ENCODE results near the gene HOXC10. TPM values are rescaled to one million over a fixed set of nuclear protein-coding genes. Genes with fewer than 3 reads are reported as not detected.

HOXC10 gene
- total RNA-seq, 2 donors from 2014 or later, result not detected

DNA sequence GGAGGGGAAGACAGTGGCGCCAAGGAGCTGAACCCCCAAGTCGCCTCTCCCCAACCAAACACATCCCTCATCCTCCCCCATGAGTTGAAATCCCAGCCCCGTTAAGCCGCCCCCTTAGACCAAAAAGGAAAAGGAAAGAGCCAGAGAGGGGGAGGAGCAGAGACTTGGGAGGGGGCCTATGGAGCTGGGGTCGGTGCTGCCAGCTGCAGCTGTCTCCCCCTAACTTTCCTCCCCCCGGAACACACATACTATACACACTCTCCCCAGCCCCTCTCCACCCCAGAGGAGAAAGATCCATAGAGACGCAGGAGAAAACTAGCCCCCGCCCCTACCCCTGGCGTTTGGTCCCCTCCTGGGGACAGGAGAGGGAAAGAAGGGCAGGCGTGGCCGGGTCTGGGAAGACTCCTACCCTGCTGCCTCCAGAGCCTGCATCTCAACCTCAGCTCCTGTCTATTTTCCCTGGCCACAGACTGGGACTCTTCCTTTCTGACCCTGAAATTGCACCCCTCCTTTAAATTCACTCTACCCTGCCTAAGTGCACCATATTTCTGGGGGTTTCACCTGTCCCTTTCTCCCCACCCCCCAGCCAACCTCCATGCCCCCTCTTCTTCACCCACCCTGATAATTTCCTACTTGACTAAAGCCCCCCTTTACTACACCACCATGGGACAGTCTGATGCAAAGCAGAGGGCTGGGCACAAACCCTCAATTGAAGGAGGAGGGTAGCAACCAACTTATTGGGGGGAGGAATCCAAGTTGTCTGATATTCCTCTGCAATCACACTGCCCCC lies 13.4 kb downstream of the HOXC10 start:
- H3K9me3 ChIP-seq (ENCODE audit: control insufficient read depth, low read length), result no peaks in the 10 kb centered on the region
- 27% methylated on average over 8 of the region's 11 CpGs; no CpG with 5 or more reads in 1 of the 2 experiments for WGBS, 2 experiments (ENCODE audit: insufficient coverage in 1 of 2, insufficient read length in 1 of 2)
- H3K9me3 Mint-ChIP-seq, result peaks cover 2% of the 10 kb centered on the region
- H3K4me1 ChIP-seq (ENCODE audit: control insufficient read depth, insufficient read depth, low read length), result no peaks in the 10 kb centered on the region
- no peaks in the 10 kb centered on the region for H3K36me3 Mint-ChIP-seq (ENCODE audit: low read depth)
- H3K9ac ChIP-seq (ENCODE audit: extremely low read depth, low read length, poor library complexity, severe bottlenecking), result no peak overlapping the region
- no peak overlapping the region for H3K4me3 Mint-ChIP-seq
- H3K27ac Mint-ChIP-seq, result no peak overlapping the region
- H3K27me3 Mint-ChIP-seq (ENCODE audit: insufficient read depth), result peaks cover 100% of the 10 kb centered on the region
- no peak overlapping the region for H3K4me3 ChIP-seq (ENCODE audit: low read length)
- no peaks in the 10 kb centered on the region for H3K36me3 ChIP-seq (ENCODE audit: control insufficient read depth, insufficient read depth, low read length)
- peaks cover 3% of the 10 kb centered on the region for H3K4me1 Mint-ChIP-seq
- H3K27me3 ChIP-seq (ENCODE audit: control insufficient read depth, insufficient read depth, low read length, poor library complexity, severe bottlenecking), result peaks cover 100% of the 10 kb centered on the region
- DNase-seq, result no peak
- H3K27ac ChIP-seq (ENCODE audit: low read depth, low read length), result no peak overlapping the region
- TF ChIP-seq, protein P1, sequence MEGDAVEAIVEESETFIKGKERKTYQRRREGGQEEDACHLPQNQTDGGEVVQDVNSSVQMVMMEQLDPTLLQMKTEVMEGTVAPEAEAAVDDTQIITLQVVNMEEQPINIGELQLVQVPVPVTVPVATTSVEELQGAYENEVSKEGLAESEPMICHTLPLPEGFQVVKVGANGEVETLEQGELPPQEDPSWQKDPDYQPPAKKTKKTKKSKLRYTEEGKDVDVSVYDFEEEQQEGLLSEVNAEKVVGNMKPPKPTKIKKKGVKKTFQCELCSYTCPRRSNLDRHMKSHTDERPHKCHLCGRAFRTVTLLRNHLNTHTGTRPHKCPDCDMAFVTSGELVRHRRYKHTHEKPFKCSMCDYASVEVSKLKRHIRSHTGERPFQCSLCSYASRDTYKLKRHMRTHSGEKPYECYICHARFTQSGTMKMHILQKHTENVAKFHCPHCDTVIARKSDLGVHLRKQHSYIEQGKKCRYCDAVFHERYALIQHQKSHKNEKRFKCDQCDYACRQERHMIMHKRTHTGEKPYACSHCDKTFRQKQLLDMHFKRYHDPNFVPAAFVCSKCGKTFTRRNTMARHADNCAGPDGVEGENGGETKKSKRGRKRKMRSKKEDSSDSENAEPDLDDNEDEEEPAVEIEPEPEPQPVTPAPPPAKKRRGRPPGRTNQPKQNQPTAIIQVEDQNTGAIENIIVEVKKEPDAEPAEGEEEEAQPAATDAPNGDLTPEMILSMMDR (conservative IDR thresholded peaks at IDR 0.05), result no peak

DNA sequence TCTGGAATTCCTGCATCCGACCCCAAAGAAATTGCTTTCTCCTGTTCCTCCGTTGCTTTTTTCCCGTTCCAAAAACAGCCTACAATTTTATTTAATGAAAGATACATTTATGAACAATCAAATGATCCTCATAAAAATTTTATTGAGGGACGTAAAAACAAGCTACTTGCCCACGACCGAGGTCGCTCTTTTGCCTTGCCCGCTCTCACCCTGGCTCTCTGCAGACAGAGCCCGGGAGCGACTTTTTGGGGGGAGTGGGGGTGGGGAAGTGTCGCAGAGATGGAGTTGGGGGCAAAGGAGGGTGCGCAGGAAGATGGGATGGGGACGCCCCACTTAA lies 13.9 kb downstream of the HOXC10 start:
- peaks cover 100% of the 10 kb centered on the region for H3K27me3 ChIP-seq (ENCODE audit: control insufficient read depth, insufficient read depth, low read length, poor library complexity, severe bottlenecking)
- H3K27me3 Mint-ChIP-seq (ENCODE audit: insufficient read depth), result peaks cover 100% of the 10 kb centered on the region

DNA sequence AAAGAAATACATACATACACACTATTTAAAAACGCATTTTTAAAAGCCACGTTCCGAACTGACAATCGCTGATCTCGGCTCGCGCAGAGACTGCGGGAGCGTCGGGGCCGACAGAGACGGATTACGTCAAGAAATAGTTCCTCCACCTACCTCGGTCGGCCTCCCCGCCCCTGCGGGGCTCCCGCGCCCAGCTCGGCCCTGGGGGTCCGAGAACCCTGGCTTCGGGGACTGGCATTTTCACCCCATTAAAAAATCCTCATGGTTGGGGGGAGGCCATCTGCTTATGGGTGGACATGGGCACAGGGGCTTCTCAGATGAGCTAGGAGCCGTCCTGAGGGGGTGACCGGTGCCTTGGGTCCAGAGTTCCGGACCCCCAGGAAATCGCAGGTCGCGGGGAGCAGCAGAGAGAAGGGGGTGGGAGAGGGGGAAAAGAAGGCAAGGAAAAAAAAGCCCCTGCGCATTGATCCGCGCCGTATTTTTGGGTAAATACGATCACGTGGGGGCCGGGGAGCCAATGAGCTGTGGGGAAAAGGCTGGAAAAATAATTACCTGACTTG lies 14.7 kb downstream of the HOXC10 start:
- Histone ChIP-seq H3K9me3 (ENCODE audit: control insufficient read depth, low read length) (no peaks in the 10 kb centered on the region), H3K27me3 (ENCODE audit: control insufficient read depth, insufficient read depth, low read length, poor library complexity, severe bottlenecking) (peaks cover 100% of the 10 kb centered on the region), H3K27ac (ENCODE audit: low read depth, low read length) (no peak overlapping the region), H3K9ac (ENCODE audit: extremely low read depth, low read length, poor library complexity, severe bottlenecking) (no peak overlapping the region), H3K36me3 (ENCODE audit: control insufficient read depth, insufficient read depth, low read length) (no peaks in the 10 kb centered on the region), H3K4me3 (ENCODE audit: low read length) (no peak overlapping the region), H3K4me1 (ENCODE audit: control insufficient read depth, insufficient read depth, low read length) (no peaks in the 10 kb centered on the region)
- Mint-ChIP-seq H3K4me3 (peak overlapping the region; percentile 41), H3K27ac (no peak overlapping the region), H3K36me3 (ENCODE audit: low read depth) (no peaks in the 10 kb centered on the region), H3K9me3 (peaks cover 2% of the 10 kb centered on the region), H3K27me3 (ENCODE audit: insufficient read depth) (peaks cover 100% of the 10 kb centered on the region), H3K4me1 (peaks cover 3% of the 10 kb centered on the region)
- peak; percentile 67 for DNase-seq
- TF ChIP-seq, protein P1 (conservative IDR thresholded peaks at IDR 0.05), result no peak
- 10 to 14% methylated on average over 12 to 35 of the region's 35 CpGs for WGBS, 2 experiments (ENCODE audit: insufficient coverage in 1 of 2, insufficient read length in 1 of 2)

More for the DNA sequence above, 13.9 kb downstream of the HOXC10 start:
- Mint-ChIP-seq H3K9me3 (peaks cover 2% of the 10 kb centered on the region), H3K27ac (no peak overlapping the region), H3K36me3 (ENCODE audit: low read depth) (no peaks in the 10 kb centered on the region), H3K4me1 (peaks cover 3% of the 10 kb centered on the region), H3K4me3 (no peak overlapping the region)
- no peak for DNase-seq
- no peak overlapping the region for H3K9ac ChIP-seq (ENCODE audit: extremely low read depth, low read length, poor library complexity, severe bottlenecking)
- TF ChIP-seq, protein P1 (conservative IDR thresholded peaks at IDR 0.05), result no peak
- no peaks in the 10 kb centered on the region for H3K4me1 ChIP-seq (ENCODE audit: control insufficient read depth, insufficient read depth, low read length)
- H3K36me3 ChIP-seq (ENCODE audit: control insufficient read depth, insufficient read depth, low read length), result no peaks in the 10 kb centered on the region
- WGBS, 2 experiments (ENCODE audit: insufficient coverage in 1 of 2, insufficient read length in 1 of 2), result 33% methylated on average over 10 of the region's 13 CpGs; no CpG with 5 or more reads in 1 of the 2 experiments
- no peak overlapping the region for H3K4me3 ChIP-seq (ENCODE audit: low read length)
- H3K27ac ChIP-seq (ENCODE audit: low read depth, low read length), result no peak overlapping the region
- no peaks in the 10 kb centered on the region for H3K9me3 ChIP-seq (ENCODE audit: control insufficient read depth, low read length)
